GM12801 (cell line): ENCODE data around the gene AMIGO1.

Source experiments
- TF ChIP-seq, protein P1 (sequence below): IDR thresholded peaks from one replicate; pipeline ENCODE4 v1.5.1; 2011; ENCODE audit warnings: control low read depth; ENCODE audit not compliant: insufficient read length; ENCODE audit errors: extremely low read depth

AMIGO1 gene

DNA sequence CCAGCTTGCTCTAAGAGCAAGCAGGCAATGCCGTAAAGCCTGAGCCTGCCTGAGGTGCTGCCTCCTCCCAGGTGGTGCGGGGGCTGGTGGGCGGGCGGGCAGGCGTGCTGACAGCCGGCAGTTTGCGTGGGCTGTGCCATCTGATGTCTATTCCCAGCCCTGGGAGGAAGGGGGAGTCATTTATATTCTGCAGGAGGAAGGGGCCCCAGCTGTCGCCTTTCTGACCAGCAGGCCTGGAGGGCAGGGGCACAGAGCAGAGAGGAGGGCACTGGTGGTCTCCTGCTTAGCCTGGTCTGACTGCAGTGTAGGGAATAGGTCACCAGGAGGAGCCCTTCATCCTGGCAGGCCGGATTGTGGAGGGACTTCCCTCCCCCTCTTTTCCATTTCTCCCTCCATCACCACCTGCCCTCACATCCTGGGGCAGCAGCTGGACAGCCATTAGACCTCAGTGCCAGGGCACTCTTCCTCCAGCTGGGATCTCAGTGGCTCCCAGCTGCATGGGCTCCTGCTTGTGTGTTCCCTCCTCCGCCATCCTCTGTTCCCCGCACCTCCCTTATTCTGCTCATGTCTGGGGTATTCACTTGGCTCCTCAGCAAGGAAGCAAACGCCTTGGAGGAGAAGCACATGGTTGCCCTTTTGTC lies 11.2 kb downstream of the AMIGO1 start:
- TF ChIP-seq, protein P1, sequence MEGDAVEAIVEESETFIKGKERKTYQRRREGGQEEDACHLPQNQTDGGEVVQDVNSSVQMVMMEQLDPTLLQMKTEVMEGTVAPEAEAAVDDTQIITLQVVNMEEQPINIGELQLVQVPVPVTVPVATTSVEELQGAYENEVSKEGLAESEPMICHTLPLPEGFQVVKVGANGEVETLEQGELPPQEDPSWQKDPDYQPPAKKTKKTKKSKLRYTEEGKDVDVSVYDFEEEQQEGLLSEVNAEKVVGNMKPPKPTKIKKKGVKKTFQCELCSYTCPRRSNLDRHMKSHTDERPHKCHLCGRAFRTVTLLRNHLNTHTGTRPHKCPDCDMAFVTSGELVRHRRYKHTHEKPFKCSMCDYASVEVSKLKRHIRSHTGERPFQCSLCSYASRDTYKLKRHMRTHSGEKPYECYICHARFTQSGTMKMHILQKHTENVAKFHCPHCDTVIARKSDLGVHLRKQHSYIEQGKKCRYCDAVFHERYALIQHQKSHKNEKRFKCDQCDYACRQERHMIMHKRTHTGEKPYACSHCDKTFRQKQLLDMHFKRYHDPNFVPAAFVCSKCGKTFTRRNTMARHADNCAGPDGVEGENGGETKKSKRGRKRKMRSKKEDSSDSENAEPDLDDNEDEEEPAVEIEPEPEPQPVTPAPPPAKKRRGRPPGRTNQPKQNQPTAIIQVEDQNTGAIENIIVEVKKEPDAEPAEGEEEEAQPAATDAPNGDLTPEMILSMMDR = no peak

DNA sequence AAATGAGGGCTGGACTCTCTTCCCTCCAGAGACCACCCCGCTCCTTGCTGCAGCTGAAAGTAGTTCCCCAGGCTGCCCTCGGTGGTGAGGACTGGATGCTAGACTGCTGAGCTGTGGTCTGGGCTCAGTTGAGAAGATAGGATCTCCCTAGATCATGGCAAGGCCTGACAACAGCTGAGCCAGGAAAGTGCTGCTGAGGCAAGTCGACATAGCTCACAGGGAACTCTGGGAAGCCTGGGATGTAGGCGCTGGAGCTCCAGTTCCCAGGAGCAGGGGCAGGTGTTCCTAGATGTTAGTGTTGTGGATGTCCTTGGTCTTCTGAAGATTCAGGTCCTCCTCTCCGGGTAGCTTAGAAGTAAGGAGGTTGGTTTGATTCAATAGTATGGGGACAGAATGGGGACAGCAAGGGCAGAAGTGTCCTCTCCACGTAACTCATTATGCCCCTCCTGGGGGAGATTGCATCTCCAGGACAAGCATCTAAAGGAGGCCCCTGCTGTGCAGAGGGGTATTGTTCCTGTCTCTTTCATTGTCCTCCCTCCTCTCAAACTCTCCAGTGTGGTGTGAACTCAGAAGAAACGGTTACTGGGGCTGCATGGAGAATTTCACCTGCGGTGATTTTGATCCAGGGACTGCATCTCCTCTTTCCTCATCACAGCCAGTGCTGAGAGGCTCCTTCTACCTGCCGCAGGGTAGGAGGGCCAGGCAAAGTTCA lies 11.9 kb downstream of the AMIGO1 start:
- TF ChIP-seq, protein P1 = no peak

DNA sequence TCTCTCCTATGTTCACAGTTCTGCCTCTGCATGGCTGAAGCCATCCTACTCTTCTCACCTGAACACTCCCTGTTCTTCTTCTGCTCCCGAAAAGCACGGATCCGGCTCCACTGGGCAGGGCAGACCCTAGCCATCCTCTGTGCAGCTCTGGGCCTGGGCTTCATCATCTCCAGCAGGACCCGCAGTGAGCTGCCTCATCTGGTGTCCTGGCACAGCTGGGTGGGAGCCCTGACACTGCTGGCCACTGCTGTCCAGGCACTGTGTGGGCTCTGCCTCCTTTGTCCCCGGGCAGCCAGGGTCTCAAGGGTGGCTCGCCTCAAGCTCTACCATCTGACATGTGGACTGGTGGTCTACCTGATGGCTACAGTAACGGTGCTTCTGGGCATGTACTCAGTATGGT lies 13.8 kb downstream of the AMIGO1 start:
- TF ChIP-seq, protein P1 = no peak

DNA sequence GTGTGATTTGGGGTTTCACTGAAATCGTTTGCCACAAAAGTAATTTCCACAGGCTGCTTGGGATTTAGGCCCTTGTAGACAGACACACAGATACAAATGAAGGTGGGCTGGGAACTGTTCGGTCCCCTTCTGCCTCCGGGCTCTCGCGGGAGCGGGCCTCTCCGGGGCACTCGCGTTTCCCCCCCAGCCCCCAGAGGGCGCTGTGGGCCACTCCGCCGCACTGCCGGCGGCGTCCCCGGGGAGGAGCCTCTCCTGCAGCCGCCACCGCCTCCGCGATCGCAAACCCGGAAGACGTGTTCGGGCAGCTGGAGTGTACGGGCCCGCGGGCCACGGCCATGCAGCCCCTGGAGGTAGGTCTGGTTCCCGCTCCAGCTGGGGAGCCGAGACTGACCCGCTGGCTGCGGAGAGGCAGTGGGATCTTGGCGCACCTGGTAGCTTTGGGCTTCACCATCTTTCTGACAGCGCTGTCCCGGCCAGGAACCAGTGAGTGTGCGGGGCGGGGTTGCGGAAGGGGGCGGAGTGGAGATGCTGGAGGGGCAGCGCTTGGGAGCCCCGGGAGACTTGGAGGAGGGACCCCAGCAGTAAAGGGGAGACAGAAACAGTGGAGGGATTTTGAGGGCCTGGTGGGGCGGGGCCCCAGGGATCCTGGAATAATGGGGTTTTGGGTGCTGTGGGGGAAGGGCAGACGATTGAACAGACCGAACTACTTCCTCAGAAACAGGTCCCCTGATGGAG lies 15.6 kb downstream of the AMIGO1 start, which contains the start of gene CYB561D1:
CYB561D1 (plus strand) TSS at position 290 of the 735 bp plus-strand sequence; CDS start at position 336, 46 bp downstream.
- TF ChIP-seq, protein P1 = peak; percentile 77

DNA sequence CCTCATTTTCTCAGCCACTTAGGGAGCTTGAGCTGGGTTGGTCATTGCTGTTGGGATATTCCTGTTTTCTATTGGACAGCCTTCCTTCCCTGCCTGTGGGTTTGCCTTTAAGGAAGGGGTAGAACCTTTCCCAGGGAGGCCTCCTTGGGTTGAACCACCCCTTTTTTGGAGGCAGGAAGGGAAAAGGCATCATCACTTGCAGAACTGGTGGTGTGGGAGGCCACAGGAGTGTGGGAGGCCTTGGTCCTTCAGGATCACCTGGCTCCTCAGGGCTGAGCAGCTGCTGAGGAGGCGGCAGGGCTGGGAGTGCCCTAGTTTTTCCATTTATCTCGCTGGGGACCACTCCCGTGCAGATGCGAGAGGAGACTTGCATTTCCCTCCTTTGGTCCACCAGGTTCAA lies 16.3 kb downstream of the AMIGO1 start:
- TF ChIP-seq, protein P1 = no peak

DNA sequence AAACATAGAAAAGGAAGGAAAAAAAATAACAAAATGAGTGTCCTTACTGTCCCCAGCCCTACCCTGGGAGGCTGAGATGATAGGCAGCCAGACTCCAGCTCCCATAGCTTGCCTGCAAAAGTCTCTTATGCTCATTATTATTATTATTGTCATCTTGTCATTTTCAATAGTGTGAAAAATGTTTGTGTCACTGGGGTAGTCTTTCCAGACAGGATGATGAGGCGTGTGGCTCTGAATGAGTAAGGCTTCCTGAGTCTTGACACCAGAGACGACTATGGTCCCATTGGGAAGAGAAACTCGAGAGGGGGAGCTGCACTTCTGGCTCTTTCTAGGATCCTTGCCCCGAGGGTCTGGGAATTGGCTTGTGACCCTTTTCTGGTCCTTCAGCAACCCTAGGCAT lies 16.7 kb downstream of the AMIGO1 start:
- TF ChIP-seq, protein P1 = no peak

DNA sequence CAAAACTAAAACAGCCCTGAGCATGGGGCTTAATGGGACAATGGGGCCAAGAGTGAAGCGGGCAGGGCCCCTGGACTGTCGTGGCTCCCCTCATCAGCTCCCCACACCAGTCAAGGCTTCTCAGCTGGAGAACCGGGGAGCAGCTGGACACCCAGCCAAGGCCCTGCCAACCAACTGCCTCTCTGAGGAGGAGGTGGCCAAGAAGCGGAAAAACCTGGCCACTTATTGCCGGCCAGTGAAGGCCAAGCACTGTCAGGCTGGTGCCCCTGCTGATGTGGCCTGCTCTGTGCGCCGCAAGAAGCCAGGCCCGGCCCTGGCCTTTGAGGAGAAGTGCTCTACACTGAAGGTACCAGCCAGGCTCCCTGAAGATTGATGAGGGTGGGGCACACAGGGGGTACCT lies 18.2 kb downstream of the AMIGO1 start:
- TF ChIP-seq, protein P1 = no peak
